ENCODE measurements around the gene CPXM2. TPM values are rescaled to one million over a fixed set of nuclear protein-coding genes. Genes with fewer than 3 reads are reported as not detected.

The CPXM2 gene
- polyA plus RNA-seq, 1 donor (not counting 4 experiments of a cell fraction or from before 2014, with no cell fraction given), result 0.03 TPM

GRCh38 chr10:123726381-123726780 lies 165.2 kb downstream of the CPXM2 start:
- no peak overlapping the region for H3K9ac ChIP-seq (ENCODE audit: control insufficient read depth, extremely low read depth, insufficient read depth, low read length)
- H3K4me3 ChIP-seq (ENCODE audit: control insufficient read depth in 2 of 3, extremely low read depth in 1 of 3, insufficient read depth in 2 of 3, low read depth in 1 of 3, low read length in 3 of 3), result no peak overlapping the region
- no peaks in the 10 kb centered on the region for H3K9me3 ChIP-seq (ENCODE audit: control insufficient read depth, low read depth, low read length)
- H3K27me3 ChIP-seq (ENCODE audit: control insufficient read depth, extremely low read depth, insufficient read depth, low read length), result no peaks in the 10 kb centered on the region
- no peaks in the 10 kb centered on the region for H3K79me2 ChIP-seq (ENCODE audit: control insufficient read depth, insufficient read depth, low read length)
- TF ChIP-seq, protein P1, sequence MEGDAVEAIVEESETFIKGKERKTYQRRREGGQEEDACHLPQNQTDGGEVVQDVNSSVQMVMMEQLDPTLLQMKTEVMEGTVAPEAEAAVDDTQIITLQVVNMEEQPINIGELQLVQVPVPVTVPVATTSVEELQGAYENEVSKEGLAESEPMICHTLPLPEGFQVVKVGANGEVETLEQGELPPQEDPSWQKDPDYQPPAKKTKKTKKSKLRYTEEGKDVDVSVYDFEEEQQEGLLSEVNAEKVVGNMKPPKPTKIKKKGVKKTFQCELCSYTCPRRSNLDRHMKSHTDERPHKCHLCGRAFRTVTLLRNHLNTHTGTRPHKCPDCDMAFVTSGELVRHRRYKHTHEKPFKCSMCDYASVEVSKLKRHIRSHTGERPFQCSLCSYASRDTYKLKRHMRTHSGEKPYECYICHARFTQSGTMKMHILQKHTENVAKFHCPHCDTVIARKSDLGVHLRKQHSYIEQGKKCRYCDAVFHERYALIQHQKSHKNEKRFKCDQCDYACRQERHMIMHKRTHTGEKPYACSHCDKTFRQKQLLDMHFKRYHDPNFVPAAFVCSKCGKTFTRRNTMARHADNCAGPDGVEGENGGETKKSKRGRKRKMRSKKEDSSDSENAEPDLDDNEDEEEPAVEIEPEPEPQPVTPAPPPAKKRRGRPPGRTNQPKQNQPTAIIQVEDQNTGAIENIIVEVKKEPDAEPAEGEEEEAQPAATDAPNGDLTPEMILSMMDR (optimal IDR thresholded peaks at IDR 0.05 in 1 of 3, IDR thresholded peaks at IDR 0.05 in 1 of 3, conservative IDR thresholded peaks at IDR 0.05 in 1 of 3; ENCODE audit: extremely low read depth in 1 of 3, insufficient read depth in 2 of 3, low read length in 3 of 3), result no peak
- TF ChIP-seq EZH2 (IDR thresholded peaks at IDR 0.05; ENCODE audit: low read length), result no peak
- H3K36me3 ChIP-seq (ENCODE audit: control insufficient read depth in 2 of 2, extremely low read depth in 1 of 2, insufficient read depth in 2 of 2, low read length in 2 of 2), result no peaks in the 10 kb centered on the region
- no peak overlapping the region for H2AFZ ChIP-seq (ENCODE audit: control insufficient read depth, low read length)
- no peaks in the 10 kb centered on the region for H4K20me1 ChIP-seq (ENCODE audit: control insufficient read depth, extremely low read depth, insufficient read depth, low read length)
- no peak for DNase-seq (ENCODE audit: low read depth, low spot score)
- no peak overlapping the region for H3K27ac ChIP-seq (ENCODE audit: control insufficient read depth, insufficient read depth, low read length)
- no peak for FAIRE-seq
- dilution Hi-C loops (cut with MboI; ENCODE audit: extremely low pct_ligation_motif_present, low sequenced_read_pairs), result no loop called here
- H3K9me1 ChIP-seq (ENCODE audit: control insufficient read depth, extremely low read depth, insufficient read depth, low read length), result no peaks in the 10 kb centered on the region
- H3K4me1 ChIP-seq (ENCODE audit: control insufficient read depth, extremely low read depth, insufficient read depth, low read length), result no peaks in the 10 kb centered on the region
- no peak overlapping the region for H3K4me2 ChIP-seq (ENCODE audit: control insufficient read depth, extremely low read depth, insufficient read depth, low read depth, low read length)

- TF ChIP-seq EZH2 (IDR thresholded peaks at IDR 0.05; ENCODE audit: low read length), result no peak
- TF ChIP-seq, protein P1 (optimal IDR thresholded peaks at IDR 0.05 in 1 of 3, IDR thresholded peaks at IDR 0.05 in 1 of 3, conservative IDR thresholded peaks at IDR 0.05 in 1 of 3; ENCODE audit: extremely low read depth in 1 of 3, insufficient read depth in 2 of 3, low read length in 3 of 3), result no peak
- Histone ChIP-seq H3K27ac (ENCODE audit: control insufficient read depth, insufficient read depth, low read length) (no peak overlapping the region), H4K20me1 (ENCODE audit: control insufficient read depth, extremely low read depth, insufficient read depth, low read length) (no peaks in the 10 kb centered on the region), H3K36me3 (ENCODE audit: control insufficient read depth in 2 of 2, extremely low read depth in 1 of 2, insufficient read depth in 2 of 2, low read length in 2 of 2) (no peaks in the 10 kb centered on the region), H3K4me2 (ENCODE audit: control insufficient read depth, extremely low read depth, insufficient read depth, low read depth, low read length) (no peak overlapping the region), H3K27me3 (ENCODE audit: control insufficient read depth, extremely low read depth, insufficient read depth, low read length) (no peaks in the 10 kb centered on the region), H3K4me3 (ENCODE audit: control insufficient read depth in 2 of 3, extremely low read depth in 1 of 3, insufficient read depth in 2 of 3, low read depth in 1 of 3, low read length in 3 of 3) (no peak overlapping the region), H3K79me2 (ENCODE audit: control insufficient read depth, insufficient read depth, low read length) (no peaks in the 10 kb centered on the region), H3K9me3 (ENCODE audit: control insufficient read depth, low read depth, low read length) (no peaks in the 10 kb centered on the region), H3K4me1 (ENCODE audit: control insufficient read depth, extremely low read depth, insufficient read depth, low read length) (no peaks in the 10 kb centered on the region), H2AFZ (ENCODE audit: control insufficient read depth, low read length) (no peak overlapping the region), H3K9me1 (ENCODE audit: control insufficient read depth, extremely low read depth, insufficient read depth, low read length) (no peaks in the 10 kb centered on the region), H3K9ac (ENCODE audit: control insufficient read depth, extremely low read depth, insufficient read depth, low read length) (no peak overlapping the region)
- DNase-seq (ENCODE audit: low read depth, low spot score), result no peak
- FAIRE-seq, result no peak
- dilution Hi-C loops (cut with MboI; ENCODE audit: extremely low pct_ligation_motif_present, low sequenced_read_pairs), result no loop called here
Measured at GRCh38 chr10:123724747-123725146, 166.9 kb downstream of the CPXM2 start.
